ENCODE measurements around the gene COX4I1.

DNA sequence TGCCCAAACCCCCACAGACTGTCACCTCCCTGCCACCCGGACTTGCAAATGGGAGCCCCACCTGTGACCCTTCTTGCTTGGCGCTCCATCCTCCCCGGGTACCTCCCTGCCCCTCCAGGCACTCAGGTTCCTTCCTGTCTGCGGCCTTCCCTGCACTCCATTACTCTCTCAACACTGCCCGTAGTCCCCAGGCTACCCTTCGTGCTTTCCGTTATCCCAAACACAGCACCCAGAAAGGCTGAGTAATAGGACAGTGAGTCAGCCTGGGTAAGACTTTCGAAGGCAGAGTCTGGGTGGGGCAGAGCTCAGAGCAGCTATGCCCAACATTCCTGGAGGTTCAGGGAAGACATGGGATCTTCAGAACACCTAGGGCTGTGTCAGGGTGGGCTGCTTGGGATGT is 32.0 kb upstream of the COX4I1 start:
- no peak for TF ChIP-seq POLR2A (IDR thresholded peaks at IDR 0.05)
- TF ChIP-seq, protein P1, sequence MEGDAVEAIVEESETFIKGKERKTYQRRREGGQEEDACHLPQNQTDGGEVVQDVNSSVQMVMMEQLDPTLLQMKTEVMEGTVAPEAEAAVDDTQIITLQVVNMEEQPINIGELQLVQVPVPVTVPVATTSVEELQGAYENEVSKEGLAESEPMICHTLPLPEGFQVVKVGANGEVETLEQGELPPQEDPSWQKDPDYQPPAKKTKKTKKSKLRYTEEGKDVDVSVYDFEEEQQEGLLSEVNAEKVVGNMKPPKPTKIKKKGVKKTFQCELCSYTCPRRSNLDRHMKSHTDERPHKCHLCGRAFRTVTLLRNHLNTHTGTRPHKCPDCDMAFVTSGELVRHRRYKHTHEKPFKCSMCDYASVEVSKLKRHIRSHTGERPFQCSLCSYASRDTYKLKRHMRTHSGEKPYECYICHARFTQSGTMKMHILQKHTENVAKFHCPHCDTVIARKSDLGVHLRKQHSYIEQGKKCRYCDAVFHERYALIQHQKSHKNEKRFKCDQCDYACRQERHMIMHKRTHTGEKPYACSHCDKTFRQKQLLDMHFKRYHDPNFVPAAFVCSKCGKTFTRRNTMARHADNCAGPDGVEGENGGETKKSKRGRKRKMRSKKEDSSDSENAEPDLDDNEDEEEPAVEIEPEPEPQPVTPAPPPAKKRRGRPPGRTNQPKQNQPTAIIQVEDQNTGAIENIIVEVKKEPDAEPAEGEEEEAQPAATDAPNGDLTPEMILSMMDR (IDR thresholded peaks at IDR 0.05) = no peak
